Stimulated activated CD4-positive, alpha-beta T cell treated with anti-CD3 and anti-CD28 coated beads, Interleukin-2, amount 100 ng/mL, for 4 hours (primary cell): ENCODE measurements around the gene GPR61.

ENCODE experiments used
- DNase-seq: peaks from one replicate; pipeline ENCODE4 v3.0.0-alpha.2; 2020; ENCODE audit warnings: low read depth

The GPR61 gene

GRCh38 chr1:109570414-109570813 lies 30.7 kb downstream of the GPR61 start:
- no peak for DNase-seq

DNA sequence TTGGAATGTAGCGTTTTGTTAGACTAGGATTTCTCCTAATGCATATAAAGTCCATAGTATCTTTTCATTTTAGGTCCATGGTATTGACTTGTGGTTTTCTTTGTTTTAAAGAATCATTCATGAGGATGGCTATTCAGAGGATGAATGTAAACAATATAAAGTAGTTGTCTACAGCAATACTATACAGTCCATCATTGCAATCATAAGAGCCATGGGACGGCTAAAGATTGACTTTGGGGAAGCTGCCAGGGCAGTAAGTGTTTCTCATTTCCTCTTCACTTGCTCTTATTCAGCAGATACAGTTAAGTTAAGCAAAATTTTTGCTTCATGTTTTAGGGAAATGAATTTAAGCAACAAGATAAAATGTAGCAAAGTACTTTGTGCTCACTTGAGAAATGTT lies 34.1 kb downstream of the GPR61 start:
- DNase-seq = no peak

GRCh38 chr1:109578947-109579443 lies 39.3 kb downstream of the GPR61 start:
- DNase-seq = no peak

- no peak for DNase-seq
Measured at GRCh38 chr1:109579491-109579890, 39.8 kb downstream of the GPR61 start.

DNA sequence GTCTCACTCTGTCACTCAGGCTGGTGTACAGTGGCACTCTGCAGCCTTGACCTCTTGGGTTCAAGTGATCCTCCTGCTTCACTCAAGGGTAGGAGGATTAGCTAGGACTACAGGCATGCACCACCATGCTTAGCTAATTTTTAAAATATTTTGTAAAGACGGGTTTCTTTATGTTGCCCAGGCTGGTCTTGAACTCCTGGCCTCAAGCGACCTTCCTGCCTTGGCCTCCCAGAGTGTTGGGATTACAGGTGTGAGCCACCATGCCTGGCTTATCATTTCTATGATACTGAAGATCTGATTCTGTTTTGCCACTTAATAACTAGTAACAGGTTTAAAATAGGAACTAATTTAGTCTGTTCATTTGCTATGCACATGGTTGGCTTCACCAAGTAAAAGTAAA lies 42.3 kb downstream of the GPR61 start:
- no peak for DNase-seq

GRCh38 chr1:109584766-109585165 lies 45.1 kb downstream of the GPR61 start:
- DNase-seq = no peak

- DNase-seq = no peak
Measured at GRCh38 chr1:109586055-109586454, 46.4 kb downstream of the GPR61 start.

GRCh38 chr1:109589177-109589576 lies 49.5 kb downstream of the GPR61 start:
- no peak for DNase-seq

DNA sequence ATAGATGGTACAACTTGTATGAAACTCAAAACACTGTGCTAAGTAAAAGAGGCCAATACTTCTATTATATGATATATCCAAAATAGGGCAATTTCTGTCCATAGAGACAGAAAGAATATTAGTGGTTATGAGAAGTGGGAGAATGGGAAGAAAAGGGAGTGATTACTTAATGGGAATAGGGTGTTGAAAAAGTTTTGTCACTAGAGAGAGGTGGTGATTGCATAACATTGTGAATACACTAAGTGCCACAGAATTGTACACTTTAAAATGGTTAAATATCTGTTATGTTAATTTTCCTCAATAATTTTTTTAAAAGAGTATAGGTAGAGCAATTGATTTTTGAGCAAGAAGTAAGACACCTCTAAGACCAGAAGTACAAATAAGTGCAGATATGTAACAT lies 50.0 kb downstream of the GPR61 start:
- no peak for DNase-seq

GRCh38 chr1:109592916-109593315 lies 53.2 kb downstream of the GPR61 start:
- DNase-seq = no peak

DNA sequence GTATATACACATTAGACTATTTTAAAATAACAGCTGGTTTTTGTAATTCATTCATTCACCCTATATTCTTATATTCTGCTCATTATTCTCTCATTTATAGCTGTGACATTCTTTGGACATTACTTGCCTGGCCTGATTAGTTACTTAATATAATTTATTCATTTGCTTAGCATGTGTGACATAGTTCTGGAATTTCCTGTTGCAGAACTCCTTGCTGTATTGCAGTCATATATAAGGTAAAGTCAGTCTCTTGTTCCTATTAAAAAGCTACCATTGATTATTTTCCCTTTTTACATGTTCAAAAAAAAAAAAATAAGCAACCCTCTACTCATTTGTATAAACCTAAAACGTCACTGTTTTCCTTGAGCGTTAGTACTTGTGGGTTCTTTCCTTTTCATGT lies 55.9 kb downstream of the GPR61 start:
- DNase-seq = no peak
